ENCODE measurements around the gene HGF.

Gene HGF

DNA sequence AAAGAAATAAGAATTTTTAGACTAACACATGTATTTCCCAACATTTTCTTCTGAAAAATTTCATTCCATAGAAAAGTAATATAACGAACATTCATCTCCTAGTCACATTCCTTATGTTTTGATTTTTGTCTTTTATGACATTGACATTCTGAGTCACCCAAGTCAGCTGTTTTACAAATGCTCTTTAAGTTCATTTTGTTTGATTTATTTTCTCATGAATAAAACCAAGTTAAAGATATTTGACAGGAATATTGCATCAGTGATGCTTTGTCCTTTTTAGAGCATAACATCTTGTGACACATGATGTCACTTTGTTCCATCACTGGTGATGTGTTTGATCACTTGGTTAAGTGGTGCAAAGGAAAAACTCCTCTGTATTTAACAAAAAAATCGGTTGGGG is 48.4 kb downstream of the HGF start:
- TF ChIP-seq, protein P1, sequence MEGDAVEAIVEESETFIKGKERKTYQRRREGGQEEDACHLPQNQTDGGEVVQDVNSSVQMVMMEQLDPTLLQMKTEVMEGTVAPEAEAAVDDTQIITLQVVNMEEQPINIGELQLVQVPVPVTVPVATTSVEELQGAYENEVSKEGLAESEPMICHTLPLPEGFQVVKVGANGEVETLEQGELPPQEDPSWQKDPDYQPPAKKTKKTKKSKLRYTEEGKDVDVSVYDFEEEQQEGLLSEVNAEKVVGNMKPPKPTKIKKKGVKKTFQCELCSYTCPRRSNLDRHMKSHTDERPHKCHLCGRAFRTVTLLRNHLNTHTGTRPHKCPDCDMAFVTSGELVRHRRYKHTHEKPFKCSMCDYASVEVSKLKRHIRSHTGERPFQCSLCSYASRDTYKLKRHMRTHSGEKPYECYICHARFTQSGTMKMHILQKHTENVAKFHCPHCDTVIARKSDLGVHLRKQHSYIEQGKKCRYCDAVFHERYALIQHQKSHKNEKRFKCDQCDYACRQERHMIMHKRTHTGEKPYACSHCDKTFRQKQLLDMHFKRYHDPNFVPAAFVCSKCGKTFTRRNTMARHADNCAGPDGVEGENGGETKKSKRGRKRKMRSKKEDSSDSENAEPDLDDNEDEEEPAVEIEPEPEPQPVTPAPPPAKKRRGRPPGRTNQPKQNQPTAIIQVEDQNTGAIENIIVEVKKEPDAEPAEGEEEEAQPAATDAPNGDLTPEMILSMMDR (conservative IDR thresholded peaks at IDR 0.05; ENCODE audit: low read depth, low read length) = no peak
- H3K4me3 ChIP-seq (ENCODE audit: low read depth, low read length) = no peak overlapping the region
- peak; percentile 7 for DNase-seq (ENCODE audit: low read depth)

DNA sequence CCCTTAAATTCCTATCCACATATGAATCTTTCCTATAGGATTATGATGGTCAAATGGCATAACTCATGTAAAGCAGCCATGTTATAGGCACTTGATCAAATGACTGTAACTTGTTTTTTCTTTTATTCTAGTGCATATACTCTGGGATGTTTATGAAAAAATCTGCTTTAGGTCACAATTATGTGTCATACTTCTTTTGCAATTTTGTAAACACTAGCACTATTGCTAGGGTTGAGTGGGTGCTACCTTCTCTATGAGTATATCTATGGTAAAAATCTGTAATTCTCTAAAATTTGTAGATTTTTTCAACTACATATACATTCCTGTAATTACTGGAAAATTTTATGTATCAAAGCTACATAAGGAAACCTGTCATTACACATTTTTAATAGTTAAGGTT is 50.0 kb downstream of the HGF start:
- TF ChIP-seq, protein P1 (conservative IDR thresholded peaks at IDR 0.05; ENCODE audit: low read depth, low read length) = no peak
- peak; percentile 6 for DNase-seq (ENCODE audit: low read depth)

DNA sequence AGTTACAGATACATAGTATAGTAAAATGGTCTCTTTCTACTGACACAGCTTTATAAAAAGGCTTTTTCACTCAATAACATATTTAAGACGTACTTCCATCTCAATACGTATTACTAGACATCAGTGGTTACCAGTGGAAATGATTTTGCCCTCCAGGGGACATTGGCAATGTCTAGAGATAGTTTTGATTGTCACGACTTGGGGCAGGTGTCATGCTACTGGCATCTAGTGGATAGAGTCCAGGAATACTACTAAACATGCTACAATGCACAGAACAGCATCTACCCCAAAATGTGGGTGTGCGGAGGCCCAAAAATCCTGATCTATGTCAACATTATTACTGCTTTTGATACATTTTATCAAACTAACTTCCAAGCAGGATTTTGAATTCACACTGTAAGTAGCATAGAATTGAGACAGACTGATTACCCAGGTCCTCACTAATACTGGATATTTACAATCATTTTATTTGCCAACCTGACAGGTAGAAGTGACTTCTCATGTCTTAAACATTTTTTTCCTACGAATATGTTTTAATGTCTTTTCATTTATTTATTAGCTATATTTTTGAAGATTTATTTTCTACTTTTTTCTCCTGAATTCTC is 53.8 kb downstream of the HGF start:
- peak; percentile 75 for DNase-seq (ENCODE audit: low read depth)
- H3K4me3 ChIP-seq (ENCODE audit: low read depth, low read length) = no peak overlapping the region
- TF ChIP-seq, protein P1 (conservative IDR thresholded peaks at IDR 0.05; ENCODE audit: low read depth, low read length) = peak; percentile 72

More for the DNA sequence above, 50.0 kb downstream of the HGF start:
- no peak overlapping the region for H3K4me3 ChIP-seq (ENCODE audit: low read depth, low read length)

DNA sequence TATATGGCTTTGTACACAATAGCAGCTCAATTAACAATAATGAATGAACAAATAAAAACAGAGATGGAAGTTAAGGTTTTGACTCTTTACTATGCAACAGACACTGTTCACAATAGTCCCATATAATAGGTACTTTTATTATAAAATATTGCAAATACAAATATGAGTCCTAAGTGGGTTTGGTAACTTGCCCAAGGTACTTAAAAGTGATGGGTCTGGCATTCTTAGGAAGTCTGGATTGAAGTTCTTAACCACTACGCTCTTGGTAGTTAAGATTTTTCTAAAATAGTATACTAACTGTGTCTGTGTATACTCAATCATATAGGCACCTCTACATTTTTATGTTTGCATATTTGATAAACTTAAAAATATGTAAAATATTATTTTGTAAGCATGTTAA is 55.5 kb downstream of the HGF start:
- no peak overlapping the region for H3K4me3 ChIP-seq (ENCODE audit: low read depth, low read length)
- DNase-seq (ENCODE audit: low read depth) = no peak
- TF ChIP-seq, protein P1 (conservative IDR thresholded peaks at IDR 0.05; ENCODE audit: low read depth, low read length) = no peak

DNA sequence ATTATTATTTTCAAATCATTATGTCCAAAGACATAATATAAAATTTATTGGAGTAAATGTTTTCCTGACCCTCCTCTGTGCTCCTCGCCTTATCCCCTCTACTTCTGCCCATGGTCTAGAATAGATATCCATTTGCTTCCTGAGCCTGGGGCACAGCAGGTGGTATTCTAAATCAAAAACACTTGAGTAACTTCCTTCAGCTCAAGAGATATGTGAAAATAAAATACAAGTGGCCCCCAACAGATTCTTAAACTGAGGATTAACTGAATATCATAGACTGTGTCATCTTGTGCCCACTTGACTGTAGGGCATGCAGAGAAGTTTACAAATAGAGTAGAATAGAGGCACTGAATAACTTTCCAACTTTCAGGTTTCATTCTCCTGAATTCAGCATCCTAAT is 59.1 kb downstream of the HGF start:
- TF ChIP-seq, protein P1 (conservative IDR thresholded peaks at IDR 0.05; ENCODE audit: low read depth, low read length) = no peak
- H3K4me3 ChIP-seq (ENCODE audit: low read depth, low read length) = no peak overlapping the region
- DNase-seq (ENCODE audit: low read depth) = no peak

DNA sequence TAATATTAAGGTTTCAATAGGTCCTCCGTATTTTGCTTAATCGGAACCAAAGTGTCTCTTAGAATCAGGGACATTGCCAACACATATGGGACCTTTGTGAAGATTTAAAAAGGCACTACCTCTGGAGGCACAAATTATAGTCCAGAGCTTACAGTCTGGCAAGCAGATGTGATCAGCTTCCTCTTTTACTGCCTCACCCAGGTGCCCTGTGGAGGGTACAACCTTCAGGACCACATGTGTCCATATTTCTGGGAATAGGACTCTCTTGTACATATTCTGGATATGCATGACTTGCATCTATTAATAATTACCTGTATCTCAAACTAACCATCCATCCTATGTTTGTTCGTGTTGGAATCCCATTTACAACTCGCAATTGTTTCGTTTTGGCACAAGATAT is 60.0 kb downstream of the HGF start:
- DNase-seq (ENCODE audit: low read depth) = no peak
- TF ChIP-seq, protein P1 (conservative IDR thresholded peaks at IDR 0.05; ENCODE audit: low read depth, low read length) = no peak

DNA sequence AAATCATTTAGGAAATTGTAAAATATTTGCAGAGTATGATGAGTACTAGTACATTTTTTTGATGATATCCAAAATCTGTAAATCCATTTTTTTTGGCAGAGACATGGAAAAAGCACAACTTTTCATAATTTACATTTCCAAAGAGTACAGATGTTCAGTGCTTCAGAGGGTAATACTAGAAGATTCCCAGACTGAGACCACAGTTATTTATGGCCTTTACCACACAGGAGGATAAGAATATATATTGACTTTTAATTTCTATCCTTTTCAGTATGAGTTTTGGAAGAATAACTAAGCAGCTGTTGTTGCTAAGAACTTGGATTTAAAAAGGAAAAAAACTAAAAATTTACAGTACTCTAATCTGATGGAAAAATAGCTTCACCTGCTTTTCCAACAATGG is 61.9 kb downstream of the HGF start:
- no peak overlapping the region for H3K4me3 ChIP-seq (ENCODE audit: low read depth, low read length)
- TF ChIP-seq, protein P1 (conservative IDR thresholded peaks at IDR 0.05; ENCODE audit: low read depth, low read length) = no peak

More for the DNA sequence above, 60.0 kb downstream of the HGF start:
- H3K4me3 ChIP-seq (ENCODE audit: low read depth, low read length) = no peak overlapping the region

More for the DNA sequence above, 61.9 kb downstream of the HGF start:
- no peak for DNase-seq (ENCODE audit: low read depth)

All from choroid plexus epithelial cell (primary cell).